Medulla oblongata (tissue), 1 donor: ENCODE results near the gene PDE2A.

Experiments used
- DNase-seq: peaks from one replicate; pipeline ENCODE4 v3.0.0-alpha.2; 2015; ENCODE audit errors: extremely low spot score

PDE2A gene

GRCh38 chr11:72637198-72637597 is 37.0 kb downstream of the PDE2A start:
- DNase-seq = no peak

- DNase-seq = no peak
Measured at GRCh38 chr11:72636376-72636775, 37.8 kb downstream of the PDE2A start.

- DNase-seq = no peak
Measured at GRCh38 chr11:72635933-72636332, 38.3 kb downstream of the PDE2A start.

- no peak for DNase-seq
Measured at GRCh38 chr11:72635309-72635915, 38.8 kb downstream of the PDE2A start.

GRCh38 chr11:72634472-72635095 is 39.6 kb downstream of the PDE2A start:
- DNase-seq = no peak

- DNase-seq = no peak
Measured at GRCh38 chr11:72634016-72634415, 40.2 kb downstream of the PDE2A start.

GRCh38 chr11:72633068-72633467 is 41.2 kb downstream of the PDE2A start:
- no peak for DNase-seq

- DNase-seq = no peak
Measured at GRCh38 chr11:72631806-72632731, 42.2 kb downstream of the PDE2A start.

- DNase-seq = peak; percentile 74
Measured at GRCh38 chr11:72630104-72630852, 43.9 kb downstream of the PDE2A start.

GRCh38 chr11:72629266-72629665 is 45.0 kb downstream of the PDE2A start:
- peak; percentile 56 for DNase-seq

GRCh38 chr11:72627594-72628281 is 46.5 kb downstream of the PDE2A start:
- DNase-seq = peak; percentile 83

GRCh38 chr11:72626414-72626936 is 47.7 kb downstream of the PDE2A start:
- no peak for DNase-seq

GRCh38 chr11:72625691-72626413 is 48.4 kb downstream of the PDE2A start:
- DNase-seq = no peak

- DNase-seq = no peak
Measured at GRCh38 chr11:72624496-72625201, 49.6 kb downstream of the PDE2A start.

- no peak for DNase-seq
Measured at GRCh38 chr11:72623052-72623451, 51.2 kb downstream of the PDE2A start.

GRCh38 chr11:72621008-72621610 is 53.1 kb downstream of the PDE2A start:
- DNase-seq = no peak

GRCh38 chr11:72618803-72619202 is 55.4 kb downstream of the PDE2A start:
- DNase-seq = no peak

- peak; percentile 44 for DNase-seq
Measured at GRCh38 chr11:72617080-72617762, 57.0 kb downstream of the PDE2A start.

- no peak for DNase-seq
Measured at GRCh38 chr11:72616655-72617054, 57.6 kb downstream of the PDE2A start.
